ENCODE measurements around the gene SYK.

SYK gene

DNA sequence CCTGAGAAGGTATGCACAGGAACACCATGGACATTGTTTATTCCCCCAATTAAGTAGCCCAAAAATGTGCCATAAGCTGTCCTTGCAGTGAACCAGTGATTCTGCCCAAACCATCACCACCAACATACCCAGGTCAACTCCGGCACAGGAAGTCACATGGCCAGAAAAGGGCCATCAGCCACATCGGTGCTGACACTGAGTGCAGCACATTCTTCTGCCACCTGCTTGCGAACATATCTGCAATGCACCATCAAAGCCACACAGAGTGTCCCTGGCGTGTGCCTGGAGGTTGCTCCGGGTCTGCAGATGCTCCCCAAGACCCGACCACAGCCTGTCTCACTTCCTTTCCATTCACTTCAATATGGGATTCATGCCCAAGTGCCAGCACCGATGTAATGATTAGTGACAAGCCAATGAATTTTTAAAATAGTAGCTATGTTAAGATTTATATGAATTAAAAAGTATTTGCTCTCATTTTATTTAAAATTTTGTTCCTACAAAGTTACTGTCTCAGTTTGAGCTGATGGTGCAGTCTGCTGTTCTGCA is 37.6 kb downstream of the SYK start:
- H3K27ac ChIP-seq (ENCODE audit: low read length) = peak overlapping the region; percentile 17; the same call in 1 of the 2 replicates
- H3K79me2 ChIP-seq (ENCODE audit: low read length) = peaks cover 100% of the 10 kb centered on the region
- no peaks in the 10 kb centered on the region for H3K27me3 ChIP-seq (ENCODE audit: low read depth, low read length)
- no peak overlapping the region for H3K4me2 ChIP-seq (ENCODE audit: low read length)
- peaks cover 80% of the 10 kb centered on the region for H3K36me3 ChIP-seq (replicated peaks; ENCODE audit: low read depth, low read length)
- peaks cover 95% of the 10 kb centered on the region for H4K20me1 ChIP-seq (ENCODE audit: insufficient read depth, low read length)
- H3K4me3 ChIP-seq (ENCODE audit: low read length) = no peak overlapping the region
- no peak overlapping the region for H2AFZ ChIP-seq (ENCODE audit: low read depth, low read length)
- TF ChIP-seq EZH2phosphoT487 (IDR thresholded peaks at IDR 0.05; ENCODE audit: low read depth) = no peak
- peaks cover 21% of the 10 kb centered on the region for H3K4me1 ChIP-seq (ENCODE audit: low read length)
- H3K9me3 ChIP-seq (ENCODE audit: insufficient read depth, low read length) = no peaks in the 10 kb centered on the region
- H3K9ac ChIP-seq (ENCODE audit: low read length) = no peak overlapping the region

DNA sequence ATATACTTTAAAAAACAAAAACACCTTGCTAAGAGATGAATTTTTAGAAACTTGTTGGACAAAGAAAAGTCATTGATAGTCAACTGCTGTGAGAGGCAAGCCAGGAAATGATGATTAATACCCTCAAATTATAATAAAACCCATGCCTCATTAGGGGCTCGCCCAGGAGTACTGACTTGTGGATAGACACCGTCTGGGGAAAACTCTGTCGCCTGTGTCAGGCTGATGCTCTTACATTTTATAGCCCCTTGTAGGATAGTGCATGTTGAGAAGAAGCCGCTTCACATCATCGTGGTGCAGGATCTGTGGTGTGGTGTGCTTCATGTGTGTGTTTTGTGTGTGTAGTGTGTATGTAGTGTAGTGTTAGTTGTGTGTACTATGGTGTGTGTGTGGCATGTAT is 39.1 kb downstream of the SYK start:
- Histone ChIP-seq H2AFZ (ENCODE audit: low read depth, low read length) (no peak overlapping the region), H3K36me3 (replicated peaks; ENCODE audit: low read depth, low read length) (peaks cover 79% of the 10 kb centered on the region), H3K27me3 (ENCODE audit: low read depth, low read length) (no peaks in the 10 kb centered on the region), H3K4me3 (ENCODE audit: low read length) (no peak overlapping the region), H3K27ac (ENCODE audit: low read length) (no peak overlapping the region), H3K4me2 (ENCODE audit: low read length) (no peak overlapping the region), H3K4me1 (ENCODE audit: low read length) (peaks cover 21% of the 10 kb centered on the region), H4K20me1 (ENCODE audit: insufficient read depth, low read length) (peaks cover 86% of the 10 kb centered on the region), H3K79me2 (ENCODE audit: low read length) (peaks cover 98% of the 10 kb centered on the region), H3K9me3 (ENCODE audit: insufficient read depth, low read length) (no peaks in the 10 kb centered on the region), H3K9ac (ENCODE audit: low read length) (no peak overlapping the region)
- TF ChIP-seq, protein P1, sequence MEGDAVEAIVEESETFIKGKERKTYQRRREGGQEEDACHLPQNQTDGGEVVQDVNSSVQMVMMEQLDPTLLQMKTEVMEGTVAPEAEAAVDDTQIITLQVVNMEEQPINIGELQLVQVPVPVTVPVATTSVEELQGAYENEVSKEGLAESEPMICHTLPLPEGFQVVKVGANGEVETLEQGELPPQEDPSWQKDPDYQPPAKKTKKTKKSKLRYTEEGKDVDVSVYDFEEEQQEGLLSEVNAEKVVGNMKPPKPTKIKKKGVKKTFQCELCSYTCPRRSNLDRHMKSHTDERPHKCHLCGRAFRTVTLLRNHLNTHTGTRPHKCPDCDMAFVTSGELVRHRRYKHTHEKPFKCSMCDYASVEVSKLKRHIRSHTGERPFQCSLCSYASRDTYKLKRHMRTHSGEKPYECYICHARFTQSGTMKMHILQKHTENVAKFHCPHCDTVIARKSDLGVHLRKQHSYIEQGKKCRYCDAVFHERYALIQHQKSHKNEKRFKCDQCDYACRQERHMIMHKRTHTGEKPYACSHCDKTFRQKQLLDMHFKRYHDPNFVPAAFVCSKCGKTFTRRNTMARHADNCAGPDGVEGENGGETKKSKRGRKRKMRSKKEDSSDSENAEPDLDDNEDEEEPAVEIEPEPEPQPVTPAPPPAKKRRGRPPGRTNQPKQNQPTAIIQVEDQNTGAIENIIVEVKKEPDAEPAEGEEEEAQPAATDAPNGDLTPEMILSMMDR (IDR thresholded peaks at IDR 0.05; ENCODE audit: low read depth, low read length) = no peak
- no peak for TF ChIP-seq EZH2phosphoT487 (IDR thresholded peaks at IDR 0.05; ENCODE audit: low read depth)

DNA sequence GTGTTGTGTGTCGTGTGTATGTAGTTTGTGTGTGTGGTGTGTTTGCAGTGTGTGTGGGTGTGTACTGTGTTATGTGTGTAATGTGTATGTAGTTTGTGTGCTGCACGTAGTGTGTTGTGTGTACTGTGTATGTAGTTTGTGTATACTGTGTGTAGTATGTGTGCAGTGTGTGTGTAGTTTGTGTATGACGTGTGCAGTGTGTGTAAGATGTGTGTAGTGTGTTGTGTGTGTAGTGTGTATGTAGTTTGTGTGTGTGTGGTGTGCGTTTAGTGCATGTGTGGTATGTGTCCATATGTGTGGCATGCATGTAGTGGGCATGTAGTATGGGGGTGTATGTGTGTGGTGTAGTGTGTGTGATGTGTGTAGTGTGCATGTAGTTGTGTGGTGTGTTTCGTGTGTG is 39.6 kb downstream of the SYK start:
- H3K4me1 ChIP-seq (ENCODE audit: low read length) = peaks cover 21% of the 10 kb centered on the region
- no peak overlapping the region for H3K4me2 ChIP-seq (ENCODE audit: low read length)
- no peaks in the 10 kb centered on the region for H3K27me3 ChIP-seq (ENCODE audit: low read depth, low read length)
- no peak overlapping the region for H3K9ac ChIP-seq (ENCODE audit: low read length)
- H3K9me3 ChIP-seq (ENCODE audit: insufficient read depth, low read length) = no peaks in the 10 kb centered on the region
- peaks cover 84% of the 10 kb centered on the region for H3K36me3 ChIP-seq (replicated peaks; ENCODE audit: low read depth, low read length)
- H4K20me1 ChIP-seq (ENCODE audit: insufficient read depth, low read length) = peaks cover 85% of the 10 kb centered on the region
- TF ChIP-seq, protein P1 (IDR thresholded peaks at IDR 0.05; ENCODE audit: low read depth, low read length) = no peak
- TF ChIP-seq EZH2phosphoT487 (IDR thresholded peaks at IDR 0.05; ENCODE audit: low read depth) = no peak
- H3K4me3 ChIP-seq (ENCODE audit: low read length) = no peak overlapping the region
- no peak overlapping the region for H2AFZ ChIP-seq (ENCODE audit: low read depth, low read length)
- H3K27ac ChIP-seq (ENCODE audit: low read length) = peak overlapping the region; percentile 21
- peaks cover 98% of the 10 kb centered on the region for H3K79me2 ChIP-seq (ENCODE audit: low read length)

DNA sequence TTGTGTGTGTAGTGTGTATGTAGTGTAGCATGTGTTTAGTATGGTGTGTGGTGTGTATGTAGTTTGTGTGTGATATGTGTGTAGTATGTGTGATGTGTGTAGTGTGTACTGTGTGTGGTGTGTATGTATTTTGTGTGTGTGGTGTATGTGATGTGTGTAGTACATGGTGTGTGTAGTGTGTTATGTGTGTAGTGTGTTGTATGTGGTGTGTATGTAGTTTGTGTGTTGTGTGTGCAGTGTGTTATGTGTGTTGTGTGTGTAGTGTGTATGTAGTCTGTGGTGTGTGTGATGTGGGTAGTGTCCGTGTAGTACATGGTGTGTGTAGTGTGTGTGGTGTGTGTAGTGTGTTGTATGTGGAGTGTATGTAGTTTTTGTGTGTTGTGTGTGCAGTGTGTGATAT is 40.0 kb downstream of the SYK start:
- H3K4me2 ChIP-seq (ENCODE audit: low read length) = no peak overlapping the region
- H3K27ac ChIP-seq (ENCODE audit: low read length) = peak overlapping the region; percentile 21
- H4K20me1 ChIP-seq (ENCODE audit: insufficient read depth, low read length) = peaks cover 81% of the 10 kb centered on the region
- H3K27me3 ChIP-seq (ENCODE audit: low read depth, low read length) = no peaks in the 10 kb centered on the region
- H3K4me3 ChIP-seq (ENCODE audit: low read length) = no peak overlapping the region
- no peak overlapping the region for H2AFZ ChIP-seq (ENCODE audit: low read depth, low read length)
- TF ChIP-seq, protein P1 (IDR thresholded peaks at IDR 0.05; ENCODE audit: low read depth, low read length) = no peak
- peaks cover 88% of the 10 kb centered on the region for H3K36me3 ChIP-seq (replicated peaks; ENCODE audit: low read depth, low read length)
- no peak overlapping the region for H3K9ac ChIP-seq (ENCODE audit: low read length)
- peaks cover 98% of the 10 kb centered on the region for H3K79me2 ChIP-seq (ENCODE audit: low read length)
- H3K4me1 ChIP-seq (ENCODE audit: low read length) = peaks cover 21% of the 10 kb centered on the region
- H3K9me3 ChIP-seq (ENCODE audit: insufficient read depth, low read length) = no peaks in the 10 kb centered on the region
